Brain microvascular endothelial cell (primary cell): ENCODE results near the gene HOXB2.

Experiments
- DNase-seq: peaks from one replicate; pipeline ENCODE4 v3.0.0-alpha.2; 2020
- H3K27ac ChIP-seq: fragments of 250-450 bp; sonication (Bioruptor Pico); 2 replicates; pipeline ENCODE4 v1.5.1; 2020; ENCODE audit warnings: mild to moderate bottlenecking, moderate library complexity
- H3K27me3 ChIP-seq: fragments of 250-450 bp; sonication (Bioruptor Pico); replicated peaks from 2 replicates; pipeline ENCODE4 v1.5.1; 2020; ENCODE audit warnings: mild to moderate bottlenecking
- H3K36me3 ChIP-seq: fragments of 250-450 bp; sonication (Bioruptor Pico); replicated peaks from 2 replicates; pipeline ENCODE4 v1.5.1; 2020; ENCODE audit warnings: mild to moderate bottlenecking
- H3K4me3 ChIP-seq: 2 replicates; pipeline ENCODE4 v1.5.1; 2011; ENCODE audit warnings: low read depth, mild to moderate bottlenecking, control low read depth, low read length, moderate library complexity
- CTCF ChIP-seq: IDR thresholded peaks from 2 replicates; pipeline ENCODE4 v1.5.1; 2011; ENCODE audit warnings: low read depth, mild to moderate bottlenecking, moderate library complexity, low read length, control low read depth, inconsistent platforms; ENCODE audit errors: missing control alignments
- in situ Hi-C: cut with HindIII; loops from 2 replicates; pipeline ENCODE4 v1.10.0; 2017; ENCODE audit warnings: low sequenced_read_pairs, low pct_ligation_motif_present

Gene HOXB2

GRCh38 chr17:48556576-48557401 lies 11.9 kb upstream of the HOXB2 start:
- peaks cover 88% of the 10 kb centered on the region for H3K27me3 ChIP-seq
- in situ Hi-C loops: no loop called here
- no peak for TF ChIP-seq CTCF
- no peak for DNase-seq
- no peaks in the 10 kb centered on the region for H3K36me3 ChIP-seq
- no peak overlapping the region for H3K4me3 ChIP-seq
- no peak overlapping the region for H3K27ac ChIP-seq

GRCh38 chr17:48556229-48556575 lies 11.3 kb upstream of the HOXB2 start:
- H3K27ac ChIP-seq: no peak overlapping the region
- peaks cover 87% of the 10 kb centered on the region for H3K27me3 ChIP-seq
- in situ Hi-C loops: no loop called here
- no peak for TF ChIP-seq CTCF
- no peaks in the 10 kb centered on the region for H3K36me3 ChIP-seq
- no peak for DNase-seq
- no peak overlapping the region for H3K4me3 ChIP-seq

GRCh38 chr17:48555258-48556228 lies 10.6 kb upstream of the HOXB2 start:
- peak overlapping the region; percentile 54 for H3K4me3 ChIP-seq
- in situ Hi-C loops: no loop called here
- TF ChIP-seq CTCF: no peak
- DNase-seq: no peak
- H3K36me3 ChIP-seq: no peaks in the 10 kb centered on the region
- H3K27me3 ChIP-seq: peaks cover 84% of the 10 kb centered on the region
- H3K27ac ChIP-seq: no peak overlapping the region

- TF ChIP-seq CTCF: no peak
- DNase-seq: no peak
- Histone ChIP-seq H3K4me3 (peak overlapping the region; percentile 54), H3K36me3 (no peaks in the 10 kb centered on the region), H3K27ac (no peak overlapping the region), H3K27me3 (peaks cover 84% of the 10 kb centered on the region)
- in situ Hi-C loops: no loop called here
These were observed 9.7 kb upstream of the HOXB2 start for GRCh38 chr17:48554412-48555257.

- no peak for DNase-seq
- Histone ChIP-seq H3K4me3 (peak overlapping the region; percentile 54), H3K27ac (no peak overlapping the region), H3K36me3 (no peaks in the 10 kb centered on the region), H3K27me3 (peaks cover 84% of the 10 kb centered on the region)
- in situ Hi-C loops: no loop called here
- TF ChIP-seq CTCF: no peak
These were observed 8.9 kb upstream of the HOXB2 start for GRCh38 chr17:48553826-48554225.
